Transverse colon (tissue), 4 donors: ENCODE data around the gene CATSPERE.

ENCODE experiments used
- POLR2A ChIP-seq: fragments of 450-650 bp; IDR thresholded peaks from one replicate; pipeline ENCODE4 v1.6.1; 2016; ENCODE audit warnings: antibody characterized with exemption, mild to moderate bottlenecking, moderate library complexity
- POLR2AphosphoS5 ChIP-seq, 3 donors: sonication (generic); formaldehyde crosslinking; IDR thresholded peaks; one replicate each; pipeline ENCODE4 v1.6.1; 2016; ENCODE audit warnings: antibody characterized with exemption in 3 of 3
- TF ChIP-seq, protein P1 (sequence below), 5 experiments: fragments of 200-600 bp in 3 of 5; fragments of 450-650 bp in 2 of 5; sonication (generic) in 3 of 5; IDR thresholded peaks; 1 replicate in 2 of 5; 2 replicates in 3 of 5; pipeline ENCODE4 v1.5.1; 2016 to 2017; ENCODE audit warnings: antibody characterized with exemption in 5 of 5, inconsistent platforms in 3 of 5, mild to moderate bottlenecking in 2 of 5, moderate library complexity in 1 of 5

GRCh38 chr1:244559561-244559960 lies 98.5 kb downstream of the CATSPERE start:
- TF ChIP-seq, protein P1, sequence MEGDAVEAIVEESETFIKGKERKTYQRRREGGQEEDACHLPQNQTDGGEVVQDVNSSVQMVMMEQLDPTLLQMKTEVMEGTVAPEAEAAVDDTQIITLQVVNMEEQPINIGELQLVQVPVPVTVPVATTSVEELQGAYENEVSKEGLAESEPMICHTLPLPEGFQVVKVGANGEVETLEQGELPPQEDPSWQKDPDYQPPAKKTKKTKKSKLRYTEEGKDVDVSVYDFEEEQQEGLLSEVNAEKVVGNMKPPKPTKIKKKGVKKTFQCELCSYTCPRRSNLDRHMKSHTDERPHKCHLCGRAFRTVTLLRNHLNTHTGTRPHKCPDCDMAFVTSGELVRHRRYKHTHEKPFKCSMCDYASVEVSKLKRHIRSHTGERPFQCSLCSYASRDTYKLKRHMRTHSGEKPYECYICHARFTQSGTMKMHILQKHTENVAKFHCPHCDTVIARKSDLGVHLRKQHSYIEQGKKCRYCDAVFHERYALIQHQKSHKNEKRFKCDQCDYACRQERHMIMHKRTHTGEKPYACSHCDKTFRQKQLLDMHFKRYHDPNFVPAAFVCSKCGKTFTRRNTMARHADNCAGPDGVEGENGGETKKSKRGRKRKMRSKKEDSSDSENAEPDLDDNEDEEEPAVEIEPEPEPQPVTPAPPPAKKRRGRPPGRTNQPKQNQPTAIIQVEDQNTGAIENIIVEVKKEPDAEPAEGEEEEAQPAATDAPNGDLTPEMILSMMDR (IDR thresholded peaks at IDR 0.05) = no peak
- TF ChIP-seq POLR2A = no peak
- TF ChIP-seq POLR2AphosphoS5 (IDR thresholded peaks at IDR 0.05) = no peak
